Body of pancreas (tissue), 4 donors: Measurements from ENCODE around the gene FCN3.

Source experiments
- POLR2A ChIP-seq, 3 donors: fragments of 450-650 bp; IDR thresholded peaks; one replicate each; pipeline ENCODE4 v1.6.1; 2016; ENCODE audit warnings: antibody characterized with exemption in 3 of 3, mild to moderate bottlenecking in 2 of 3
- TF ChIP-seq, protein P1 (sequence below), 7 experiments: fragments of 450-650 bp in 4 of 7; fragments of 200-600 bp in 3 of 7; sonication (generic) in 3 of 7; IDR thresholded peaks; one replicate each; pipeline ENCODE4 v1.5.1; 2016 to 2019; ENCODE audit warnings: antibody characterized with exemption in 7 of 7

DNA sequence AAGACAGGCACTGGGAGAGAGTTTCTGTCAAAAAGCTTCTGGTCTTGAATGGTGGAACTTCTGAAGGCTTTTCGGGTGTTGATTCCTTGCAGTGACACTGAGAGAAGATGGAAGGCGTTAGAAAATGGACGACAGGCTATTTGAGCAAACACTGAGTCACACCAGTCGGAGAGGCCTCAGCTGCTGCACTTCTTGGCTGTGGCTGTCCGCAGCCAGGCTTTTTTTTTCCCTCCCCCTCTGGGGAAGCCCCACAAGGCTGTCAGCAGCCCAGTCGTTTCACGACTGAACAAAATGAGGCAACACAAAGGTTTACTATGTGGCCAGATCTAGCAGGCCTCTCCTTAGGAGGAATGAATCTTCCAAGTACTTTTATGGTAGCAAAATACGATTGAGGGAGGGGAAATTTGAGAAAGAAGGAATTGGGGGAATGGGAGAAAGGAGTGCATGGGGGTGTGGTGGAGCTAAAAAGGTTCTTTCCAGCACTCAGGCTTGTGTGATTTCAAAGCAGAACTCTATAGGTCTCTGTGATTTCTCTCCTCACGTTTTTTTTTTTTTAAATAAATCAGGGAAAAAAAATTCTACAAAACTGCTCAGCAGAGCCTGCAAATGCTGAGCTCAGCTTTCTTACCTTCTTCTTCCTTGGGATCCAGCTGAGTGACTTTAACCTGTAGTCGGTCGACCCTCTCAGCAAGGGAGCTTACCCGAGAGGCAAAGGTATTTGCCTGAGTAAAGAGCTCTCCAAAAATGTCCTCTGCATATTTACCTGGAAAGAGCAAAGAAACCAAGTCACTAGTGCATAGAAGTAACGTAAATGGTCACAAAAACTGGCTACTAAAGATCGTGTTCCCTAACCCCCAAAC lies 43.9 kb upstream of the FCN3 start:
- TF ChIP-seq, protein P1, sequence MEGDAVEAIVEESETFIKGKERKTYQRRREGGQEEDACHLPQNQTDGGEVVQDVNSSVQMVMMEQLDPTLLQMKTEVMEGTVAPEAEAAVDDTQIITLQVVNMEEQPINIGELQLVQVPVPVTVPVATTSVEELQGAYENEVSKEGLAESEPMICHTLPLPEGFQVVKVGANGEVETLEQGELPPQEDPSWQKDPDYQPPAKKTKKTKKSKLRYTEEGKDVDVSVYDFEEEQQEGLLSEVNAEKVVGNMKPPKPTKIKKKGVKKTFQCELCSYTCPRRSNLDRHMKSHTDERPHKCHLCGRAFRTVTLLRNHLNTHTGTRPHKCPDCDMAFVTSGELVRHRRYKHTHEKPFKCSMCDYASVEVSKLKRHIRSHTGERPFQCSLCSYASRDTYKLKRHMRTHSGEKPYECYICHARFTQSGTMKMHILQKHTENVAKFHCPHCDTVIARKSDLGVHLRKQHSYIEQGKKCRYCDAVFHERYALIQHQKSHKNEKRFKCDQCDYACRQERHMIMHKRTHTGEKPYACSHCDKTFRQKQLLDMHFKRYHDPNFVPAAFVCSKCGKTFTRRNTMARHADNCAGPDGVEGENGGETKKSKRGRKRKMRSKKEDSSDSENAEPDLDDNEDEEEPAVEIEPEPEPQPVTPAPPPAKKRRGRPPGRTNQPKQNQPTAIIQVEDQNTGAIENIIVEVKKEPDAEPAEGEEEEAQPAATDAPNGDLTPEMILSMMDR (IDR thresholded peaks at IDR 0.05): no peak
- TF ChIP-seq POLR2A (IDR thresholded peaks at IDR 0.05): no peak
